CD4-positive, alpha-beta T cell (primary cell): ENCODE data around the gene VWA1. TPM values are rescaled to one million over a fixed set of nuclear protein-coding genes. Genes with fewer than 3 reads are reported as not detected.
"Not testable (repeated sequence)": the region's sequence is repeated elsewhere in the genome, so short reads cannot be mapped to it uniquely, and the experiment has no call there.

ENCODE experiments used
- ATAC-seq: fragments of 200-7000 bp; cut with Tn5 transposase; one replicate; pipeline ENCODE4 v1.10.0; 2022; ENCODE audit warnings: mild to moderate bottlenecking; ENCODE audit not compliant: poor library complexity
- CTCF ChIA-PET: fragments of 350-600 bp; sonication (Branson Sonifier 250); formaldehyde crosslinking; loops from one replicate; lab custom pipeline; 2021; ENCODE audit warnings: antibody characterized with exemption, inconsistent platforms; lab: Charles Lee
- POLR2A ChIA-PET: fragments of 350-600 bp; sonication (Branson Sonifier 250); formaldehyde crosslinking; loops from one replicate; lab custom pipeline; 2021; ENCODE audit warnings: antibody characterized with exemption, inconsistent platforms; lab: Charles Lee
- DNase-seq, 14 experiments: peaks; one replicate each; pipeline ENCODE4 v3.0.0-alpha.2; 2013 to 2020; ENCODE audit warnings: mixed read lengths in 2 of 14
- H3K27ac ChIP-seq, 2 donors: one replicate each; pipeline versions ENCODE4 v1.5.1 to v1.7.0; 2013; ENCODE audit warnings: low read length in 2 of 2, low read depth in 1 of 2, mild to moderate bottlenecking in 1 of 2
- H3K27me3 ChIP-seq, 2 experiments: 1 replicate in 1 of 2; 2 replicates in 1 of 2; pipeline versions ENCODE4 v1.6.1 to v1.7.0; 2013; ENCODE audit warnings: low read length in 2 of 2, control low read depth in 1 of 2, mild to moderate bottlenecking in 1 of 2, moderate library complexity in 1 of 2; ENCODE audit not compliant: insufficient read depth in 2 of 2, control insufficient read depth in 1 of 2
- H3K36me3 ChIP-seq: one replicate; pipeline ENCODE4 v1.6.1; 2013; ENCODE audit warnings: low read length, control low read depth; ENCODE audit not compliant: insufficient read depth
- H3K4me1 ChIP-seq: one replicate; pipeline ENCODE4 v1.6.1; 2013; ENCODE audit warnings: low read length, control low read depth; ENCODE audit not compliant: insufficient read depth
- H3K4me3 ChIP-seq: one replicate; pipeline ENCODE4 v1.5.1; 2013; ENCODE audit warnings: mild to moderate bottlenecking, low read length, moderate library complexity
- H3K9me3 ChIP-seq, 2 experiments: 1 replicate in 1 of 2; 2 replicates in 1 of 2; pipeline versions ENCODE4 v1.6.1 to v1.7.0; 2013; ENCODE audit warnings: low read length in 2 of 2, mild to moderate bottlenecking in 2 of 2, control low read depth in 1 of 2, moderate library complexity in 1 of 2; ENCODE audit not compliant: control insufficient read depth in 1 of 2, insufficient read depth in 1 of 2
- H3K27ac Mint-ChIP-seq: one replicate; pipeline ENCODE4 v1.8.0; 2020; ENCODE audit warnings: mixed read lengths
- H3K27me3 Mint-ChIP-seq: one replicate; pipeline ENCODE4 v1.8.0; 2021; ENCODE audit warnings: mixed read lengths
- H3K36me3 Mint-ChIP-seq: one replicate; pipeline ENCODE4 v1.8.0; 2021; ENCODE audit warnings: low read depth, mixed read lengths
- H3K4me1 Mint-ChIP-seq: one replicate; pipeline ENCODE4 v1.8.0; 2021; ENCODE audit warnings: low read depth, mixed read lengths
- H3K4me3 Mint-ChIP-seq: one replicate; pipeline ENCODE4 v1.8.0; 2020; ENCODE audit warnings: mild to moderate bottlenecking, mixed read lengths
- H3K9me3 Mint-ChIP-seq: one replicate; pipeline ENCODE4 v1.8.0; 2020; ENCODE audit warnings: mixed read lengths
- CTCF ChIP-seq: fragments of 200-600 bp; IDR thresholded peaks from one replicate; pipeline ENCODE4 v1.8.0; 2022; ENCODE audit warnings: antibody characterized with exemption, mild to moderate bottlenecking
- intact Hi-C, 2 experiments: fragments of 100-400 bp; cut with DNase I in 1 of 2; cut with micrococcal nuclease in 1 of 2; formaldehyde crosslinking; loops; one replicate each; pipeline versions ENCODE4 v1.15.1 to v1.9.0; 2023 to 2025; cut with DNase I, micrococcal nuclease
- total RNA-seq, 174 experiments: library from RNA in 2 of 174; stranded (reverse) in 2 of 174; gene quantifications; one replicate each; pipeline ENCODE4 v1.2.3 and lab custom pipeline; 2021 to 2026

The VWA1 gene
- total RNA-seq, 2 experiments from 2014 or later: not detected

GRCh38 chr1:1449099-1449739 lies 13.7 kb downstream of the VWA1 start, which contains the start of gene ATAD3C:
TSS of gene ATAD3C (plus strand) at chr1:1449689. CDS start at chr1:1450684, 995 bp downstream.
- H3K9me3 ChIP-seq: no peaks in the 10 kb centered on the region
- DNase-seq: no peak
- H3K4me3 ChIP-seq: no peak within 1 kb of the TSS
- ChIA-PET POLR2A (no interaction called here), CTCF (interaction anchor here (0.9 kb wide), 1 partner anchor 56 kb away, joined by 5 read pairs; no protein-coding TSS in a partner anchor)
- ATAC-seq: no peak
- intact Hi-C loops: no loop called here
- H3K27me3 ChIP-seq: no peaks in the 10 kb centered on the region
- Mint-ChIP-seq H3K4me1 (no peaks in the 10 kb centered on the region), H3K36me3 (no peaks in the 10 kb centered on the region), H3K9me3 (no peaks in the 10 kb centered on the region), H3K27me3 (no peaks in the 10 kb centered on the region), H3K27ac (no peak within 1 kb of the TSS), H3K4me3 (no peak within 1 kb of the TSS)
- H3K4me1 ChIP-seq: no peaks in the 10 kb centered on the region
- no peaks in the 10 kb centered on the region for H3K36me3 ChIP-seq
- TF ChIP-seq CTCF: no peak
- H3K27ac ChIP-seq: no peak within 1 kb of the TSS

GRCh38 chr1:1450616-1451015 lies 15.1 kb downstream of the VWA1 start:
- H3K9me3 Mint-ChIP-seq, H3K36me3 Mint-ChIP-seq, H3K27ac ChIP-seq, H3K27me3 ChIP-seq, POLR2A ChIA-PET, H3K4me3 Mint-ChIP-seq, H3K36me3 ChIP-seq, CTCF ChIA-PET, H3K9me3 ChIP-seq, DNase-seq, H3K4me1 ChIP-seq, H3K4me1 Mint-ChIP-seq, H3K27ac Mint-ChIP-seq, ATAC-seq, H3K27me3 Mint-ChIP-seq, intact Hi-C loops, H3K4me3 ChIP-seq: not testable (repeated sequence)

- ChIA-PET CTCF (no interaction called here), POLR2A (no interaction called here)
- Mint-ChIP-seq H3K9me3 (no peaks in the 10 kb centered on the region), H3K4me3 (no peak overlapping the region), H3K27me3 (no peaks in the 10 kb centered on the region), H3K36me3 (no peaks in the 10 kb centered on the region), H3K27ac (no peak overlapping the region), H3K4me1 (no peaks in the 10 kb centered on the region)
- Histone ChIP-seq H3K4me1 (no peaks in the 10 kb centered on the region), H3K4me3 (no peak overlapping the region), H3K9me3 (no peaks in the 10 kb centered on the region), H3K27me3 (no peaks in the 10 kb centered on the region), H3K27ac (no peak overlapping the region), H3K36me3 (no peaks in the 10 kb centered on the region)
- DNase-seq (no peak), ATAC-seq (no peak)
- intact Hi-C loops: no loop called here
- no peak for TF ChIP-seq CTCF
Measured at GRCh38 chr1:1451696-1452364, 16.3 kb downstream of the VWA1 start.

GRCh38 chr1:1452365-1452739 lies 16.9 kb downstream of the VWA1 start:
- intact Hi-C loops, ATAC-seq, H3K36me3 Mint-ChIP-seq, H3K27ac Mint-ChIP-seq, H3K4me1 ChIP-seq, H3K27ac ChIP-seq, H3K27me3 Mint-ChIP-seq, H3K4me3 Mint-ChIP-seq, POLR2A ChIA-PET, H3K4me1 Mint-ChIP-seq, H3K9me3 Mint-ChIP-seq, CTCF ChIA-PET, H3K27me3 ChIP-seq, H3K9me3 ChIP-seq, DNase-seq, H3K36me3 ChIP-seq, H3K4me3 ChIP-seq: not testable (repeated sequence)
